Testis (tissue), 3 donors: ENCODE data around the gene DESI2. TPM values are rescaled to one million over a fixed set of nuclear protein-coding genes. Genes with fewer than 3 reads are reported as not detected.

Experiments
- DNase-seq: peaks from one replicate; pipeline ENCODE4 v3.0.0-alpha.2; 2019
- H3K27ac ChIP-seq, 2 donors: fragments of 200-600 bp; sonication (generic); one replicate each; pipeline ENCODE4 v1.5.1; 2019
- H3K27me3 ChIP-seq: fragments of 200-600 bp; sonication (generic); one replicate; pipeline ENCODE4 v1.5.1; 2019
- H3K36me3 ChIP-seq: fragments of 200-600 bp; sonication (generic); one replicate; pipeline ENCODE4 v1.5.1; 2017; ENCODE audit warnings: low read depth; ENCODE audit errors: missing control alignments
- H3K4me1 ChIP-seq: fragments of 200-600 bp; sonication (generic); one replicate; pipeline ENCODE4 v1.5.1; 2019
- H3K4me3 ChIP-seq, 2 donors: fragments of 200-600 bp; sonication (generic); one replicate each; pipeline ENCODE4 v1.5.1; 2017 to 2019
- H3K9me3 ChIP-seq: fragments of 200-600 bp; sonication (generic); one replicate; pipeline ENCODE4 v1.5.1; 2017
- POLR2A ChIP-seq: fragments of 450-650 bp; IDR thresholded peaks from one replicate; pipeline ENCODE4 v1.6.1; 2017; ENCODE audit warnings: antibody characterized with exemption, mild to moderate bottlenecking, moderate library complexity
- WGBS, 2 donors: methylation state at CpG; one replicate each; pipeline ENCODE4 v1.1.5; 2018; 5-methylcytosine and 5-hydroxymethylcytosine counted together
- intact Hi-C: fragments of 100-400 bp; cut with DNase I; formaldehyde crosslinking; loops from one replicate; pipeline ENCODE4 v1.15.1; 2023; ENCODE audit warnings: low total_unique reads
- polyA plus RNA-seq: library from polyadenylated mRNA; stranded (reverse); fragments of 350-450 nt; fragmentation: Illumina TruSeq; extraction: RNeasy Lipid Tissue Mini Kit (QIAGEN cat#74804); gene quantifications from one replicate; pipeline ENCODE4 v1.2.3, GENCODE V29; 2014; ENCODE audit warnings: low read depth, low replicate concordance; ENCODE audit not compliant: insufficient read depth
- total RNA-seq, 2 donors: library from RNA; depleted of rRNA; stranded (reverse); fragments of >200 nt; gene quantifications; one replicate each; pipeline ENCODE4 v1.2.3, GENCODE V29; 2016
- TF ChIP-seq, protein P1 (sequence below), 3 experiments: fragments of 450-650 bp in 2 of 3; fragments of 200-600 bp in 1 of 3; sonication (generic) in 1 of 3; IDR thresholded peaks; one replicate each; pipeline ENCODE4 v1.5.1; 2016 to 2019; ENCODE audit warnings: antibody characterized with exemption in 3 of 3, mild to moderate bottlenecking in 2 of 3, moderate library complexity in 1 of 3

Gene DESI2
- total and polyA plus RNA-seq, 3 donors from 2014 or later = 70.0 to 114 (median 72.7) TPM

DNA sequence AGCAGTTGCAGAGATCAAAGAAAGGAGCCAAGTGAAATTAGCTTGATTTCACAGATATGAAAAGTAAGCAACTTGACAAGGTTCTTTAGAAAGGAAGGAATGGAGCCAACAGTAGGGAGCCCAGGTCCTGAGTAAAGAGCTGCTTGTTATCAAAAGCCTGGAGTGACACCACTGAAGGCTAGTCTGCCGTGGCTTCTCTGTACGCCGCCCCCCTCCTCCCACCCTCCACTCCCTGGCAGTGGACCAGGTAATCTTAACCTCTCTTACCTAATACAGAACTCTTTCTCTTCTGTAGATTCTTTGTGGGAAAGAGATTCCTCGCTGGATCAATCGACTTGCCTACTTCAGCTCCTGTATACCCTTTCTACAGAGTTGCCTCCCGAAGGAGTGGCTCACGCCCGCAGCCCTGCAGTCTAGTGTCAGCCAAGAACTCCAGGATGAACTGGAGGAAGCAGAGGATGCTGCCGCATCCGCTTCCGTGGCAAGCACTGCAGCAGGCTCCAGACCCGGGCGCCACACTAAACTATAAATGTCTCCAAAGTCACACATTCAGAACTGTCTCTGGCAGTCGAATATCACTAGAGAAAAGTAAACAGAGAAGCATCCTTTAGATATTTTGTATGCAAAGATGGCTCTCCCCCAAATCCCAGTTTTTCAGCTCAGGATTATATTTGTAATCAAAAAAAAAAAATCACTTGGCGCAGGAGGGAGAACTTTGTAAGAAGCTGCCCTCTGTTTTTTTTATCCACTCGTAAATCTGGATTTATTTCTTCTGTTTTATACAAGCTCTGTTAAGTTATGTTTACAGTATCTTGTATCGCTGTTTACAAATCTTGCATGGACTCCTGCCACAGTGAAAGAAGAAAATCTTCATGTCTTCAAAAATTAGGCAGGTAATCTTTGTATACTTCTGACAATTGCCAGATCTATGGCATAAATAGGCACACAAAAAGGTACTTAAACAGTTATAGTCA, 52.6 kb downstream of the DESI2 start:
- WGBS, 2 donors = 81% methylated on average over 17 of the region's 17 CpGs
- Histone ChIP-seq H3K4me1 (no peaks in the 10 kb centered on the region), H3K27ac (no peak overlapping the region), H3K4me3 (no peak overlapping the region), H3K36me3 (no peaks in the 10 kb centered on the region), H3K9me3 (no peaks in the 10 kb centered on the region), H3K27me3 (no peaks in the 10 kb centered on the region)
- DNase-seq = no peak
- intact Hi-C loops = no loop called here
- TF ChIP-seq, protein P1, sequence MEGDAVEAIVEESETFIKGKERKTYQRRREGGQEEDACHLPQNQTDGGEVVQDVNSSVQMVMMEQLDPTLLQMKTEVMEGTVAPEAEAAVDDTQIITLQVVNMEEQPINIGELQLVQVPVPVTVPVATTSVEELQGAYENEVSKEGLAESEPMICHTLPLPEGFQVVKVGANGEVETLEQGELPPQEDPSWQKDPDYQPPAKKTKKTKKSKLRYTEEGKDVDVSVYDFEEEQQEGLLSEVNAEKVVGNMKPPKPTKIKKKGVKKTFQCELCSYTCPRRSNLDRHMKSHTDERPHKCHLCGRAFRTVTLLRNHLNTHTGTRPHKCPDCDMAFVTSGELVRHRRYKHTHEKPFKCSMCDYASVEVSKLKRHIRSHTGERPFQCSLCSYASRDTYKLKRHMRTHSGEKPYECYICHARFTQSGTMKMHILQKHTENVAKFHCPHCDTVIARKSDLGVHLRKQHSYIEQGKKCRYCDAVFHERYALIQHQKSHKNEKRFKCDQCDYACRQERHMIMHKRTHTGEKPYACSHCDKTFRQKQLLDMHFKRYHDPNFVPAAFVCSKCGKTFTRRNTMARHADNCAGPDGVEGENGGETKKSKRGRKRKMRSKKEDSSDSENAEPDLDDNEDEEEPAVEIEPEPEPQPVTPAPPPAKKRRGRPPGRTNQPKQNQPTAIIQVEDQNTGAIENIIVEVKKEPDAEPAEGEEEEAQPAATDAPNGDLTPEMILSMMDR (IDR thresholded peaks at IDR 0.05) = no peak
- TF ChIP-seq POLR2A = no peak

DNA sequence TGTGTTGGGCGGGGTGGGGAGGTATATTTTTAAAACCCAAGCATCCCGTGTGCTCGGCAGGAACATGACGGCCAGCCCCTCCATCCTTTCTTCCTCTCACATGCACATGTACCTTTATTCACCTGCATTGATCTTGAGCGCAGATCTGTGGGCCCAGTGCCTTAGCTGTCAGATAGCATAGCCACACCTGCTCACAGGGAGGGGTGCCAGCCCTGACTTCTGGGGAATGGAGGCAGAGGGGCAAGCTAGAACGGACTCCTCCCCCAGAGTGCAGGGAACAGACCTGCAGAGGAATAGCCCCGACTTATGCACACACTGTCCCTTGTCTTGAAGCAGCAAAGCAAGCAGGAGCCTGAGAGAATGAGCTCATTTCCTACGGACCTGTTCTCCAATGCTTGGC, 56.1 kb downstream of the DESI2 start:
- intact Hi-C loops = no loop called here
- no peaks in the 10 kb centered on the region for H3K36me3 ChIP-seq
- WGBS, 2 donors = 84 to 87% methylated on average over 8 of the region's 8 CpGs
- no peaks in the 10 kb centered on the region for H3K27me3 ChIP-seq
- H3K4me3 ChIP-seq = no peak overlapping the region
- no peaks in the 10 kb centered on the region for H3K9me3 ChIP-seq
- H3K27ac ChIP-seq = no peak overlapping the region
- H3K4me1 ChIP-seq = no peaks in the 10 kb centered on the region
- TF ChIP-seq POLR2A = no peak
- TF ChIP-seq, protein P1 (IDR thresholded peaks at IDR 0.05) = no peak
- DNase-seq = no peak

DNA sequence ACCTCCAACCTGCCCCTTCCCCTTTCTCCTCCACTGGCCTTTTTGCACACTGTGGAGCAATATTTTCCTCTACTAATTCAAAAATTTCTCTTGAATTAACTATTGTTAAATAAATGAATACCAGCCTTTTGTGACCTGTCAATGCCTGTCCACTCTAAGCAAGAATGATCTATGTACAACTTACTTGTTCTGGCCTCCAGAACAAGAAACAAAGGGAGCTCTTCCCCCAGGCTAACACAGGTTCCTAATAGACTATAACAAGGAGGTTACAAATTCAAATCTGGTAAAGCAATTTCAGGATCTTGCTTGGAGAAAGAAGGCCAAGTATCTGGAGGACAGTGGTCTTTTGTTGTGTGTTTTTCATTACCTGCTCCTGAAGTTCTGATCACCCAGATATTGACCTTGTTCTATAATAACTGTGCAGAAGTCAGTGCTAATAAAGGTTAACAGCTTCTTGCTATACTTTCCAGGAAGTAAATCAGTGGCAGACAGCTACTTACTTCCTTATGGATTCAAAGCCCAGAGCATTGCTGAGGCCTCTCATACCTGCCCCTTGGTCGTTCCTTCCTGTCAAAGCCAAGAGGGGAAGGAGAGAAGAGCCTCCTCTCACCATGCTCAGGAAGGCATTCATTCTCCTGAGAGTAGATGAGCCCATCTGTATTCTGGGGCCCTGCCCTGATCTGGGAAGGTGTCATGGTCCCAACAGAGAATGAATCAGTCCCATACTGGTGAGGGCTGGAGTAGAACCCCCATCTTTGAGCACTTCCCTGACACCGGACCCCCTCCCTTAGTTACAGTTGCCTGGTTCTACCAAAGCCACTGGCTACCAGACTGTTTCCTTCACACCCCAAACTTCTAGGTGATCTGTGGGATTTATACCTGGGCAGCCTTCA, 56.8 kb downstream of the DESI2 start:
- 73 to 80% methylated on average over 1 to 2 of the region's 2 CpGs for WGBS, 2 donors

GRCh38 chr1:244710474-244711062, 57.6 kb downstream of the DESI2 start:
- intact Hi-C loops = no loop called here
- DNase-seq = no peak

More for the DNA sequence above, 56.8 kb downstream of the DESI2 start:
- intact Hi-C loops = no loop called here
- Histone ChIP-seq H3K4me1 (no peaks in the 10 kb centered on the region), H3K27ac (no peak overlapping the region), H3K4me3 (no peak overlapping the region), H3K36me3 (no peaks in the 10 kb centered on the region), H3K9me3 (no peaks in the 10 kb centered on the region), H3K27me3 (no peaks in the 10 kb centered on the region)
- no peak for DNase-seq
- TF ChIP-seq, protein P1 (IDR thresholded peaks at IDR 0.05) = no peak
- no peak for TF ChIP-seq POLR2A

More at GRCh38 chr1:244710474-244711062, 57.6 kb downstream of the DESI2 start:
- no peaks in the 10 kb centered on the region for H3K27me3 ChIP-seq
- H3K9me3 ChIP-seq = no peaks in the 10 kb centered on the region
- H3K36me3 ChIP-seq = no peaks in the 10 kb centered on the region
- no peak overlapping the region for H3K27ac ChIP-seq
- H3K4me1 ChIP-seq = no peaks in the 10 kb centered on the region
- no peak overlapping the region for H3K4me3 ChIP-seq
- 84 to 100% methylated on average over 2 of the region's 2 CpGs for WGBS, 2 donors
- TF ChIP-seq, protein P1 (IDR thresholded peaks at IDR 0.05) = no peak
- no peak for TF ChIP-seq POLR2A
